ENCODE data around the gene ANK3.

The ANK3 gene

GRCh38 chr10:60209874-60210570 lies 179.7 kb downstream of the ANK3 start:
- DNase-seq = no peak

GRCh38 chr10:60208676-60209269 lies 180.9 kb downstream of the ANK3 start:
- DNase-seq = no peak

GRCh38 chr10:60207894-60208293 lies 181.8 kb downstream of the ANK3 start:
- DNase-seq = no peak

GRCh38 chr10:60206735-60207134 lies 182.9 kb downstream of the ANK3 start:
- DNase-seq = no peak

GRCh38 chr10:60205741-60206140 lies 183.9 kb downstream of the ANK3 start:
- no peak for DNase-seq

- no peak for DNase-seq
Measured at GRCh38 chr10:60203993-60204618, 185.6 kb downstream of the ANK3 start.

GRCh38 chr10:60200682-60201053 lies 189.0 kb downstream of the ANK3 start:
- DNase-seq = no peak

GRCh38 chr10:60200012-60200681 lies 189.5 kb downstream of the ANK3 start:
- DNase-seq = no peak

GRCh38 chr10:60197206-60197605 lies 192.5 kb downstream of the ANK3 start:
- DNase-seq = no peak

GRCh38 chr10:60194421-60194820 lies 195.3 kb downstream of the ANK3 start:
- DNase-seq = no peak

GRCh38 chr10:60192946-60193345 lies 196.7 kb downstream of the ANK3 start:
- no peak for DNase-seq

GRCh38 chr10:60189861-60190475 lies 199.7 kb downstream of the ANK3 start:
- no peak for DNase-seq

- no peak for DNase-seq
Measured at GRCh38 chr10:60188548-60188947, 201.1 kb downstream of the ANK3 start.

GRCh38 chr10:60187691-60188090 lies 202.0 kb downstream of the ANK3 start:
- no peak for DNase-seq

- DNase-seq = no peak
Measured at GRCh38 chr10:60186315-60187071, 203.2 kb downstream of the ANK3 start.

- DNase-seq = no peak
Measured at GRCh38 chr10:60185421-60185820, 204.3 kb downstream of the ANK3 start.

- DNase-seq = no peak
Measured at GRCh38 chr10:60182691-60183090, 207.0 kb downstream of the ANK3 start.

GRCh38 chr10:60176925-60177324 lies 212.8 kb downstream of the ANK3 start:
- DNase-seq = no peak

GRCh38 chr10:60175441-60175971 lies 214.2 kb downstream of the ANK3 start:
- no peak for DNase-seq

- DNase-seq = no peak
Measured at GRCh38 chr10:60172363-60172990, 217.2 kb downstream of the ANK3 start.

GRCh38 chr10:60171436-60172013 lies 218.2 kb downstream of the ANK3 start:
- DNase-seq = no peak

- DNase-seq = no peak
Measured at GRCh38 chr10:60170250-60170649, 219.4 kb downstream of the ANK3 start.

All from activated effector memory CD4-positive, alpha-beta T cell treated with Interleukin-2 at 50 U/mL for 16 hours (primary cell).